Brain microvascular endothelial cell (primary cell): ENCODE results near the gene QARS1.

Source experiments
- DNase-seq: peaks from one replicate; pipeline ENCODE4 v3.0.0-alpha.2; 2020
- H3K27ac ChIP-seq: fragments of 250-450 bp; sonication (Bioruptor Pico); 2 replicates; pipeline ENCODE4 v1.5.1; 2020; ENCODE audit warnings: mild to moderate bottlenecking, moderate library complexity
- H3K27me3 ChIP-seq: fragments of 250-450 bp; sonication (Bioruptor Pico); replicated peaks from 2 replicates; pipeline ENCODE4 v1.5.1; 2020; ENCODE audit warnings: mild to moderate bottlenecking
- H3K36me3 ChIP-seq: fragments of 250-450 bp; sonication (Bioruptor Pico); replicated peaks from 2 replicates; pipeline ENCODE4 v1.5.1; 2020; ENCODE audit warnings: mild to moderate bottlenecking
- H3K4me3 ChIP-seq: 2 replicates; pipeline ENCODE4 v1.5.1; 2011; ENCODE audit warnings: low read depth, mild to moderate bottlenecking, control low read depth, low read length, moderate library complexity
- CTCF ChIP-seq: IDR thresholded peaks from 2 replicates; pipeline ENCODE4 v1.5.1; 2011; ENCODE audit warnings: low read depth, mild to moderate bottlenecking, moderate library complexity, low read length, control low read depth, inconsistent platforms; ENCODE audit errors: missing control alignments
- in situ Hi-C: cut with HindIII; loops from 2 replicates; pipeline ENCODE4 v1.10.0; 2017; ENCODE audit warnings: low sequenced_read_pairs, low pct_ligation_motif_present

QARS1 gene

GRCh38 chr3:49135499-49135898 is 30.9 kb upstream of the QARS1 start:
- in situ Hi-C loops = no loop called here
- TF ChIP-seq CTCF = no peak
- DNase-seq = no peak
- H3K36me3 ChIP-seq = peaks cover 7% of the 10 kb centered on the region
- H3K4me3 ChIP-seq = no peak overlapping the region
- H3K27me3 ChIP-seq = no peaks in the 10 kb centered on the region
- no peak overlapping the region for H3K27ac ChIP-seq

GRCh38 chr3:49134471-49135265 is 30.1 kb upstream of the QARS1 start:
- Histone ChIP-seq H3K27ac (no peak overlapping the region), H3K4me3 (no peak overlapping the region), H3K27me3 (no peaks in the 10 kb centered on the region), H3K36me3 (peaks cover 15% of the 10 kb centered on the region)
- in situ Hi-C loops = no loop called here
- no peak for DNase-seq
- no peak for TF ChIP-seq CTCF

GRCh38 chr3:49133226-49133951 is 28.8 kb upstream of the QARS1 start:
- H3K36me3 ChIP-seq = peaks cover 28% of the 10 kb centered on the region
- peak; percentile 85 for DNase-seq
- TF ChIP-seq CTCF = no peak
- in situ Hi-C loops = no loop called here
- H3K4me3 ChIP-seq = peak overlapping the region; percentile 84
- no peaks in the 10 kb centered on the region for H3K27me3 ChIP-seq
- H3K27ac ChIP-seq = peak overlapping the region; percentile 72

- in situ Hi-C loops = no loop called here
- peak; percentile 51 for TF ChIP-seq CTCF
- Histone ChIP-seq H3K27ac (peak within 1 kb of the TSS; percentile 72), H3K36me3 (peaks cover 33% of the 10 kb centered on the region), H3K27me3 (no peaks in the 10 kb centered on the region), H3K4me3 (peak within 1 kb of the TSS; percentile 84)
- peak; percentile 67 for DNase-seq
These were observed 28.1 kb upstream of the QARS1 start, which contains the start of gene LAMB2 for GRCh38 chr3:49132437-49133225. Gene LAMB2 (minus strand): TSS chr3:49133050. CDS start chr3:49132867, 183 bp downstream.

- no peak for TF ChIP-seq CTCF
- no peak for DNase-seq
- Histone ChIP-seq H3K27ac (no peak overlapping the region), H3K36me3 (peaks cover 39% of the 10 kb centered on the region), H3K4me3 (peak overlapping the region; percentile 84), H3K27me3 (no peaks in the 10 kb centered on the region)
- in situ Hi-C loops = no loop called here
These were observed 27.5 kb upstream of the QARS1 start for GRCh38 chr3:49132073-49132436.
